NCI-H1436 (cell line): Measurements from ENCODE around the gene YY1.
"Not testable (repeated sequence)": the region's sequence is repeated elsewhere in the genome, so short reads cannot be mapped to it uniquely, and the experiment has no call there.

Source experiments
- DNase-seq: peaks from one replicate; lab custom pipeline; 2025; lab: John Stamatoyannopoulos, UW

YY1 gene

GRCh38 chr14:100297320-100298300 lies 58.7 kb downstream of the YY1 start:
- no peak for DNase-seq

GRCh38 chr14:100298551-100299237 lies 59.8 kb downstream of the YY1 start:
- DNase-seq, result no peak

GRCh38 chr14:100299238-100299560 lies 60.3 kb downstream of the YY1 start:
- DNase-seq, result no peak

GRCh38 chr14:100302616-100303015 lies 63.7 kb downstream of the YY1 start:
- DNase-seq, result no peak

GRCh38 chr14:100303179-100303578 lies 64.2 kb downstream of the YY1 start:
- DNase-seq, result no peak

GRCh38 chr14:100303925-100304324 lies 65.0 kb downstream of the YY1 start:
- no peak for DNase-seq

GRCh38 chr14:100304825-100305323 lies 65.9 kb downstream of the YY1 start:
- peak; percentile 27 for DNase-seq

- DNase-seq, result no peak
Observed at GRCh38 chr14:100305324-100306100, 66.6 kb downstream of the YY1 start.

GRCh38 chr14:100306101-100306997 lies 67.4 kb downstream of the YY1 start, which contains the start of gene SLC25A29:
SLC25A29 (minus strand) TSS chr14:100306444; CDS start chr14:100306232, 212 bp downstream.
- peak; percentile 91 for DNase-seq

GRCh38 chr14:100306998-100307765 lies 68.2 kb downstream of the YY1 start:
- no peak for DNase-seq

- DNase-seq, result no peak
Observed at GRCh38 chr14:100307766-100308426, 69.0 kb downstream of the YY1 start.

GRCh38 chr14:100308427-100308792 lies 69.5 kb downstream of the YY1 start:
- DNase-seq, result not testable (repeated sequence)

GRCh38 chr14:100309028-100309737 lies 70.2 kb downstream of the YY1 start:
- no peak for DNase-seq

GRCh38 chr14:100312110-100312876 lies 73.3 kb downstream of the YY1 start:
- not testable (repeated sequence) for DNase-seq

GRCh38 chr14:100312877-100313400 lies 74.0 kb downstream of the YY1 start:
- DNase-seq, result no peak

GRCh38 chr14:100313464-100314230 lies 74.7 kb downstream of the YY1 start:
- DNase-seq, result no peak

GRCh38 chr14:100314724-100315123 lies 75.8 kb downstream of the YY1 start:
- no peak for DNase-seq
